HG03571 (cell line): Measurements from ENCODE around the gene MYCBPAP.

Experiments
- ATAC-seq: cut with Tn5 transposase; IDR thresholded peaks from one replicate; pipeline ENCODE4 v1.9.1; 2021; ENCODE audit not compliant: unreplicated experiment

Gene MYCBPAP

DNA sequence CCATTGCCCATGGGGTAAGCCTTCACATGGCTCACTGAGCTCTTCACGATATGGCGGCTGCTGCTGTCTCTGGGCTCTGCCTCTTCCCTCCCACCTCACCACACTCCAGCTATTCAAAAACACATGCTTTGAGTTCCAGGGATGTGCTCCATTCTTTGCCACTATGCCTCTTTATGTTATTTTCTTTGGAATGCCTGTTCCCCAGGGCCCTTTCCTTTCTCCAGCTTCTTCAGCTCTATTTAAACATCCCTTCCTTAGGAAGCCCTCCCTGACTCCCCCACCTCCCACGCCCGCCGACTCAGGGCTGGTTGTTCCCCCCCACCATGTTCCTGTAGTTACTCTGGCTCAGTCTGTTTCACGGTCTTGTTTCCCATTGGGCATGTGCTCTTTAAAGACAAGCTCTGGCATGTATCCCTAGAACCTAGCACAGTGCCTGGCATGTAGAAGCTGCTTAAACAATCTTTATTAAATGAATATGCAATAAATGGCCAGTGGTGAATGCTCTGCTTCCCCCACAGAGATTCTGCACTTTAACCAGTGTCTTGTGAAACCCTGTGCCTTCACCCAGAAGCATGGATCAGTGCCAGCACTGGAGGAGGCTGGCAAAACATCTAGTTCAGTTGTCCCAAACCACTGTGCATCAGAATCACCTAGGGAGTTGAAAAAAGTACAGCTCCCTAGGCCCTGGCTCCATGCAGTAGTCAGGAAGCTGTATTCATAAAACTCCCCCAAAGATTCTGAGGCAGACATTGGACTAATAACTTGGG is 6.9 kb downstream of the MYCBPAP start:
- ATAC-seq, result no peak

DNA sequence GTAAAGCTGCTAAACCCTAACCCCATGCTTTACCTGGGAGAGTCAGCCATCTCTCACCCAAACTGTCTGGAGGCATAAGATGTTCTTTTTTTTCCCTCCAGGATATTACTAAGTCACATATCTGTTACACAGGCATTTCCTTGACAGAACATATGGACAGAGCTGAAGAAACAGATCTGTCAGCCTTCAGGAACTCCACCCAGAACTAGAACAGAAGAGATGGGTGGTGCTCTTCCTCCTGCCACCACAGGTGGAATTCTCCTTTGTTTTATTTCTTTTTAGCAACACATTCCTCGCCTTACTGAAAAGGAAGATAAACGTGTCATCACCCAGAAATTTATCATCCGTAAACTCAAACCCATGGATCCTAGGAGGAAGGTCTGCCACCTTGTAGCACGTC is 8.8 kb downstream of the MYCBPAP start:
- no peak for ATAC-seq

GRCh38 chr17:50517504-50518383 is 9.5 kb downstream of the MYCBPAP start:
- ATAC-seq, result no peak

DNA sequence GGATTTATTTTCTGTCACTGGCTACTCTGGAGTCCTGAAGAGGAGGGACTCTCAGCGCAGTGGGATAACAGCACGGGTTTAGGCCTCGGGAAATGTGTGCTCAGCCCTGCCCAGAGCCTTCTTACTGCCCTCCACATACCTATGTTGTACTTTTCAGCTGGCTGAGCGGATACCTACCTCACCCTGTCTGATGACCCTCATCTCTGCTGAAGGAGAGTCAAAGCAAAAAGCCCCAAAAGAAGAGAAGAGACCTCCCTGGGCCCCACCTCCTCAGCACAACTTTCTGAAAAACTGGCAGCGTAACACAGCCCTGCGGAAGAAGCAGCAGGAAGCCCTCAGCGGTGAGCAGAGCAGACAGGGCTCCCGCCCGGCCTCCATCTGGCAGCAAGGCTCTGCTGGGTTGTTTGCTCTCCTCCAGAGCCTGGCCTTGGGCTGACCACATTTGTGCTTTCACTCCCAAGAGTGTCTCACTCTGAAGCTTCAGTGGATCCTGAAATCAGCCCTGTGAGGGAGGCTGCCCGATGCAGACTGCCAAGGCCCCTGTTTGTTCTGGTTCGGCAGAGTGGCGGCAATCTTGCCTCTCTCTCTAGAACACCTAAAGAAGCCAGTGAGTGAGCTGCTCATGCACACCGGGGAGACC is 10.3 kb downstream of the MYCBPAP start:
- no peak for ATAC-seq

DNA sequence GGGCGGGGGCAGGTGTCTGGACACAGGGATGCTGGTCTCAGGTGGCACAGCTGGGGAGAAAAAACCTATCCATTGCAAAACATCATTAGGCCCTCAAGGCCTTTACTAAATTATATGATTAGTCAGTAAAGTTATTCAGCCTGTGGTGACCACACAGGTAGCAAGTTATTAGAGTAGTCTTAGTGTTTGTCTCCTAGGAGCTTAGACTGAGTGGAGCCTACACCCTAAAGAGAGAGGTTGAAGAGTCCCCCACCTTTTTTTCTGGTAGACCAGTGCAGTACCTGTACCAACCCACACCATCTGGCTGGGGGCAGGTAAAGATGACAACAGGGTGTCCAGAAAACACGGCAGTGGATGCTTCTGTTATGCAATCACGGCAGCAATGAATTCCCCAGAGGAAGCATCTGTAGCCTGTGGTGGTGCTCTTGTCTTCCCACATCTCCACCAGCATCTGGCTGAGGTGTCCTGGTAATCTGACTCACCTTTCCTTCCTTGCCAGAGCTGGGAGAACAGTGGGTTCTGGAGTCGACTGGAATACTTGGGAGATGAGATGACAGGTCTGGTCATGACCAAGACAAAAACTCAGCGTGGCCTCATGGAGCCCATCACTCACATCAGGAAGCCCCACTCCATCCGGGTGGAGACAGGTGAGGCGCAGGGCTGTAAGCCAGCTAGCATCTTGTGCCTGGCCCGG is 11.0 kb downstream of the MYCBPAP start:
- no peak for ATAC-seq

DNA sequence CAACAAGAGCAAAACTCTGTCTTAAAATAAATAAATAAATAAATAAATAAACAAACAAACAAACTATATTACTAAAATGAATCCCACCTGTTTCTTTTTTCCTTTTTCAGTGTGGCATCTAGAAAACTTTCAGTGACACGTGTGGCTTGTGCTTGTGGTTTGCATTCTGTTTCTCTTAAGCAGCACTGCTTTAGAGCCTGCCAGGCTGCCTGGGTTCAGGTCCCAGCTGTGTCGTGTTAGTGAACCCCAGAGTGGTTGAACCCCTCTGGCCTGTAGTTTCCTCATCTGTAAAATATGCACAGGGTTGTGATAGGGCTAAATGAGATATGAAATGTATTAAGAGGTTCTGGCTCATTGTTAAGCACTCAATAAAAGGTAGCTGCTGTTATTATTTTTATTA is 12.2 kb downstream of the MYCBPAP start:
- no peak for ATAC-seq

GRCh38 chr17:50521514-50521913 is 13.3 kb downstream of the MYCBPAP start:
- no peak for ATAC-seq

- ATAC-seq, result no peak
Observed at GRCh38 chr17:50522766-50523165, 14.5 kb downstream of the MYCBPAP start.

- ATAC-seq, result no peak
Observed at GRCh38 chr17:50523208-50523607, 15.0 kb downstream of the MYCBPAP start.

- ATAC-seq, result no peak
Observed at GRCh38 chr17:50524838-50525237, 16.6 kb downstream of the MYCBPAP start.

GRCh38 chr17:50527155-50527762 is 19.0 kb downstream of the MYCBPAP start:
- ATAC-seq, result no peak

- ATAC-seq, result no peak
Observed at GRCh38 chr17:50527949-50528474, 19.8 kb downstream of the MYCBPAP start.

DNA sequence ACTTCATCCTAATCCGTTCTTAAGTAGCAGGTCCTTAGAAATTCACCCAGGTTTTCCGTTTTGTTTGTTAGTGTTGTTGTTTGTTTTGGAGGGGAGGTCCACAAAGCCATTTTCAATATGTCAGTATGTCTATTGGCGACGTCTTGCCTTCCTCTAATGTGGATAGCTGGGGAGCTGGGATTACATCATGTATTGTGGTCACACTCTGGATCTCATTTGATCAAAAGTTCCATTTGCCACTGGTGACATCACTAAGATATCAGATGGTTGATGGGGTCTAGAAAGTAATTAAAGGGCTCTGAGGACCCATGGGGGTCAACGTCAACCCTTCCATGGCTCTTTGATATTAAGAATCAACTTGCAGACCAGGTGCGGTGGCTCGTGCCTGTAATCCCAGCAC is 21.6 kb downstream of the MYCBPAP start:
- ATAC-seq, result no peak

GRCh38 chr17:50531428-50532025 is 23.3 kb downstream of the MYCBPAP start:
- ATAC-seq, result no peak

DNA sequence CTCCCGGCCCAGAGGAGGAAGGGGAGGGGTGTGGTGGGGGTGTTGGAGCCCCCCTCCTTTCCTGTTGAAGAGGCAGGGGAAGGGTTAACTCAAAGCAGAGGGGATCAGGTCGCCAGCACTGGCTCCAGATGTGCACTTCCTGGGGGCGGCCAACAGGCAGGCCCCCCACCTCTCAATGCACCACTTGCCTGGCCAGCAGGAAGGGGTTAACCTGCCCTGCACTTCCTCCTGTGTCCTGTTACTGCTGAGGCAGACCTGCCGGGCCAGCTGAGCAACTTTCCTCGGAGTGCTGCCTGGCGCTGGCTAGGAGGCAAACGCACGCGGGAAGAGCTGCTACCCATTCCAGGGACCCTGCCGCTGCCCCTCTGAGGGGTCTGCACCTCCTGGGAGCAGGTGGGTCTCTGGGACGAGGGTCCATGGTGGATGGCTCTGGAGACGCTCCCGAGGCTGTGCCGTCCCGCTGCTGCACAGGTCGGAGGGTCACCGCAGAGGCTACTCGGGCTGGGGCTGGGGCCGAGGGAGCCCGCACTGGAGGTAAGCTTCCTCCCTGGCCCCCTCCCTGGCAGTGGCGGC is 24.3 kb downstream of the MYCBPAP start, which contains the start of gene EPN3:
EPN3 (plus strand) TSS at position 284 of the 573 bp plus-strand sequence. CDS start 3,822 bp downstream, outside the sequence.
- ATAC-seq, result no peak

GRCh38 chr17:50533185-50533584 is 24.9 kb downstream of the MYCBPAP start:
- ATAC-seq, result no peak

DNA sequence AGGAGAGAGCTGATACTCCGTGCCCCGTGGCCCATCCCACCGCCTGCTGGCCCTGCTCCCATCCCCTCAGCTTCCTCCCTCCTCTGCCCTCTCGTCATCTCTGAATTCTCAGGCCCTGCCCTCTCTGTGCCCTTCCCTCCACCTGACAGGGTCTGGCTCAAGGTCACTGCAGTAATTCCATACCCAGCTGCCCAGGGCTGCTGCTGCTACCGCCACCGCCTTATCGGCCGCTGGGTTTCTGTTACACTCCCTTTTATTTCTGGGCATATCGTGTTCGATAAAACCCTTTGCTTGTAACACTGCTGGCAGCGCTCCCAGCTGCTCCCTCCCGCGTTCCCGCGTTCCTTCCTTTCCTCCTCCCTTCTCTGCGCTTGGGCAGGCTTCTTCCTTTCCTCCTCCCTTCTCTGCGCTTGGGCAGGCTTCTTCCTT is 25.5 kb downstream of the MYCBPAP start:
- ATAC-seq, result no peak

DNA sequence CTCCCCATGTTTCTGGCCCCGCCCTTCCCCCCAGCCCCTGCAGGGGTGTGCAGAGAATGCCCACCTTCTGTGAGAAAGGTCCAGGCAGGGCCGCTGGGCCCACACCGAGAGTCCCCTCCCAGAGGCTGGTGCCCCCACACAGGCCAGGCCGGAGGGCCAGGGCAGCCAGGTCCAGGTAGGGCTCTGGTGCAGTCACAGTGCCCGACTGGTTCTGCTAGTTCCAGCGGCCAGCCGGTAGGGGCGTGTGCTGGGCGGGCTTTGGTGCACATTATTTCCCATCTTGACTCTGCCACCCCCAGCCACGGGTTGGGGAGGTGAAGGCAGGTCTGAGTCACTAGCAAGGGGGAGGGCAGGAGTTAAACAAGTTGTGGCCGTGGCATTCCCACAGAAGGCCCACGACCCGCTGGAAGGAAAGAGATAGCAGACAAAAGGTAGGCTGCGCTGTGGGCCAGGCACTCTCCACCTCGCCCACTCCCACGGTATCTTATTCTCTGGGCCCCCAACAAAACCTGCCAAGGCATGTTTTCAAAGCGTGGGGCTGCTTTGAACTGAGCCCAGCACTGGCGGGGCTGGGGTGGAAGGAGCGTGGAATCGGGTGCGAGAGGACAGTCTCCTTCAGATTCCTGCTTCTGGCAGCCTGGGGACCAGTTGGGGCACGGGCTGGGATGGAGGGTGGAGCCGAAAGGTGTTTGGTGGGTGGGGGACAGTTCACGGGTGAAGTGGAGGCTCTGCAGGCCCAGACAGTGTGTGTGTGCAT is 26.2 kb downstream of the MYCBPAP start:
- ATAC-seq, result no peak

GRCh38 chr17:50534979-50535326 is 26.7 kb downstream of the MYCBPAP start:
- no peak for ATAC-seq
